Body of pancreas (tissue), 4 donors: Measurements from ENCODE around the gene UBE2L3. TPM values are rescaled to one million over a fixed set of nuclear protein-coding genes. Genes with fewer than 3 reads are reported as not detected.

Experiments
- ATAC-seq: fragments of 150-250 bp; one replicate; pipeline ENCODE4 v1.9.1; 2016
- DNase-seq, 4 donors: peaks; one replicate each; pipeline ENCODE4 v3.0.0-alpha.2; 2019
- H3K27ac ChIP-seq, 4 donors: fragments of 200-600 bp; sonication (generic); 1 replicate in 3 of 4; 2 replicates in 1 of 4; pipeline versions ENCODE4 v1.5.1 to v1.6.1; 2016 to 2019; ENCODE audit warnings: mild to moderate bottlenecking in 1 of 4, mixed read lengths in 1 of 4, moderate library complexity in 1 of 4
- H3K27me3 ChIP-seq, 2 donors: fragments of 200-600 bp; sonication (generic); one replicate each; pipeline ENCODE4 v1.6.0; 2016; ENCODE audit warnings: mild to moderate bottlenecking in 1 of 2
- H3K36me3 ChIP-seq, 2 donors: fragments of 200-600 bp; sonication (generic); replicated peaks in 1 of 2; 2 replicates each; pipeline ENCODE4 v1.5.1; 2016; ENCODE audit warnings: low read depth in 2 of 2; ENCODE audit not compliant: insufficient read depth in 1 of 2
- H3K4me1 ChIP-seq: fragments of 200-600 bp; sonication (generic); one replicate; pipeline ENCODE4 v1.6.0; 2016
- H3K4me3 ChIP-seq, 2 donors: fragments of 200-600 bp; sonication (generic); 1 replicate in 1 of 2; 2 replicates in 1 of 2; pipeline ENCODE4 v1.5.1; 2016 to 2019
- H3K9me3 ChIP-seq, 3 donors: fragments of 200-600 bp; sonication (generic); 1 replicate in 2 of 3; 2 replicates in 1 of 3; pipeline ENCODE4 v1.5.1; 2016
- POLR2A ChIP-seq, 3 donors: fragments of 450-650 bp; IDR thresholded peaks; one replicate each; pipeline ENCODE4 v1.6.1; 2016; ENCODE audit warnings: antibody characterized with exemption in 3 of 3, mild to moderate bottlenecking in 2 of 3
- WGBS, 2 donors: methylation state at CpG; one replicate each; pipeline ENCODE4 v1.1.5; 2017; 5-methylcytosine and 5-hydroxymethylcytosine counted together
- intact Hi-C: fragments of 100-400 bp; cut with DNase I; formaldehyde crosslinking; loops from one replicate; pipeline ENCODE4 v1.15.1; 2023
- total RNA-seq, 2 donors: library from RNA; depleted of rRNA; stranded (reverse); fragments of >200 nt; gene quantifications; one replicate each; pipeline ENCODE4 v1.1.0, GENCODE V29; 2016
- TF ChIP-seq, protein P1 (sequence below), 7 experiments: fragments of 450-650 bp in 4 of 7; fragments of 200-600 bp in 3 of 7; sonication (generic) in 3 of 7; IDR thresholded peaks; one replicate each; pipeline ENCODE4 v1.5.1; 2016 to 2019; ENCODE audit warnings: antibody characterized with exemption in 7 of 7

Gene UBE2L3
- total RNA-seq, 2 donors from 2014 or later, result 17.4 to 33.3 TPM

DNA sequence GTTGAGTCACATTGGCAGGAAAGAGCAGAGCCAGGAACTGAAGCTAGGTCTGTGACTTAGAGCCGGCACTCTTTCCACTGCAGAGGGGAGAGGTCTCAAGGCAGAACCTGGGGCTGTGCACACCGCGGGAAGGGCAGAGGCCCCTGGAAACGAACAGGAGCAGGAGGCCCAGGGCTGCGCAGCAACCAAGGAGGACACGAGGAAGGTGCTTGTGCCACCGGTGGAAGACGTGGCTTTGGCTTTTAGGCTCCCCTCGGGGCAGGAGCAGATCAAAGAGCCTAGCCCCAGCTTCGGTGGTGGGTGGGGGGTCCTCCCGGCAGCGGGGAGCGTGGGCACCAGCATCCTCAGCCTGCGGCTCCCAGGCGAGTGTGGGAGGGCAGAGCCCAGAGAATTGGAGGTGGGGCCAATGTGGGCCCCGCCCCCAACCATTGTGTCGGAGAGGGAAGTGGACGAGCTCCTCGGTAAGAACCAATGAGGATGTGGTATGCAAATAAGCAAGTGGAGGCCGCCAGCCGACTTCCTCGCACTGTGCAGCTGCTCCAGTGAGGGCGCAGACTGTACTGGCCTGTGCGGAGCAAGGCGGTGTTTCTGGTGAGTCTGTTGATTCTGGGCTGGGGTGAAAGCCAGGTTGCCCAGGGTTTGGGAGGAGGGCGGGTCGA lies 64.9 kb downstream of the UBE2L3 start, which contains the start of gene CCDC116:
Gene CCDC116 (plus strand): TSS at position 524 of the 659 bp plus-strand sequence. CDS start 422 bp downstream, outside the sequence.
- no peak within 1 kb of the TSS for H3K4me3 ChIP-seq
- TF ChIP-seq, protein P1, sequence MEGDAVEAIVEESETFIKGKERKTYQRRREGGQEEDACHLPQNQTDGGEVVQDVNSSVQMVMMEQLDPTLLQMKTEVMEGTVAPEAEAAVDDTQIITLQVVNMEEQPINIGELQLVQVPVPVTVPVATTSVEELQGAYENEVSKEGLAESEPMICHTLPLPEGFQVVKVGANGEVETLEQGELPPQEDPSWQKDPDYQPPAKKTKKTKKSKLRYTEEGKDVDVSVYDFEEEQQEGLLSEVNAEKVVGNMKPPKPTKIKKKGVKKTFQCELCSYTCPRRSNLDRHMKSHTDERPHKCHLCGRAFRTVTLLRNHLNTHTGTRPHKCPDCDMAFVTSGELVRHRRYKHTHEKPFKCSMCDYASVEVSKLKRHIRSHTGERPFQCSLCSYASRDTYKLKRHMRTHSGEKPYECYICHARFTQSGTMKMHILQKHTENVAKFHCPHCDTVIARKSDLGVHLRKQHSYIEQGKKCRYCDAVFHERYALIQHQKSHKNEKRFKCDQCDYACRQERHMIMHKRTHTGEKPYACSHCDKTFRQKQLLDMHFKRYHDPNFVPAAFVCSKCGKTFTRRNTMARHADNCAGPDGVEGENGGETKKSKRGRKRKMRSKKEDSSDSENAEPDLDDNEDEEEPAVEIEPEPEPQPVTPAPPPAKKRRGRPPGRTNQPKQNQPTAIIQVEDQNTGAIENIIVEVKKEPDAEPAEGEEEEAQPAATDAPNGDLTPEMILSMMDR (IDR thresholded peaks at IDR 0.05), result no peak
- no peak for TF ChIP-seq POLR2A (IDR thresholded peaks at IDR 0.05)
- WGBS, 2 donors, result 81 to 84% methylated on average over 21 to 24 of the region's 27 CpGs
- intact Hi-C loops, result no loop called here
- H3K4me1 ChIP-seq, result peaks cover 22% of the 10 kb centered on the region
- H3K27ac ChIP-seq, result no peak within 1 kb of the TSS
- H3K36me3 ChIP-seq, result no peaks in the 10 kb centered on the region
- DNase-seq (no peak), ATAC-seq (no peak)
- no peaks in the 10 kb centered on the region for H3K9me3 ChIP-seq
- no peaks in the 10 kb centered on the region for H3K27me3 ChIP-seq

DNA sequence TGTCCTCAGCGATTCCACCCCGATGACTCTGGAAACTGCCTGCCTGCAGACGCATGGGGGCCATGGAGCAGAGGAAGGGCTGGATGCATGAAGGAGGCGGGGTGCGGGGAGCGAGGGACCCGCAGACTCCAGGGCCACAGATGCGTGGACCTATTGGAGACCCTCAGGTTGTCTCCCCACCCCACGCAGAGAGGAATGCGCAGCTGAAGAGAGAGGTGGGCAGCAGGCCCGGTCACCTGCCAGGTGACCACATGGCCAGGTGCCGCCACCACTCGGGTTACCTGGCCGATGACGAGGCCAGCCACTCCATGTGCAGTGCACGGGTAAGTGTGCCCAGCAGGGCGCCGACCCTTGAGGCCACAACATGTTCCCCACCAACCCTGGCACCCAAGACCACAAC lies 65.4 kb downstream of the UBE2L3 start:
- no peak overlapping the region for H3K27ac ChIP-seq
- no peak for TF ChIP-seq POLR2A (IDR thresholded peaks at IDR 0.05)
- TF ChIP-seq, protein P1 (IDR thresholded peaks at IDR 0.05), result no peak
- intact Hi-C loops, result no loop called here
- no peaks in the 10 kb centered on the region for H3K27me3 ChIP-seq
- no peaks in the 10 kb centered on the region for H3K36me3 ChIP-seq
- no peak overlapping the region for H3K4me3 ChIP-seq
- WGBS, 2 donors, result 95 to 96% methylated on average over 16 to 18 of the region's 18 CpGs
- peaks cover 18% of the 10 kb centered on the region for H3K4me1 ChIP-seq
- DNase-seq, result no peak
- ATAC-seq, result no peak
- H3K9me3 ChIP-seq, result no peaks in the 10 kb centered on the region

DNA sequence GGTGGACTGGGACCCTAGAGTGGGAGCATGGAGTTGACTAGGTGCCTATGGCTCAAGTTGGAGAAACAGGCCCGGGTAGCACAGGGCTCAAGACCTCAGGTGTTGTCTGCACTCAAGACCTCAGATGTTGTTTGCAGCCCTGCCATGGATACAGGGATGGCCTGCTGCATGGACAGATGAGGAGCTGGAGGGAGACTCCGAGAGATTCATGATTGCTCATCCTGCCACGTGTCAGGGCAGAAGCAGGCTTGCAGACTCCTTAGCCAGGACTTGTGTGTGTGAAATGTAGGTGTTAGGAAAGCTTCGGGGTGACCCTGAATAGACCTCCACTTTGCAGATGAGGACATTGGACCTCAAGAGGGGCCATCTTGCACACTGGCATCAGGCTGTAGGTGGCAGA lies 66.0 kb downstream of the UBE2L3 start:
- no peaks in the 10 kb centered on the region for H3K36me3 ChIP-seq
- H3K27me3 ChIP-seq, result no peaks in the 10 kb centered on the region
- ATAC-seq, result no peak
- WGBS, 2 donors, result 79 to 89% methylated on average over 2 to 4 of the region's 4 CpGs
- TF ChIP-seq, protein P1 (IDR thresholded peaks at IDR 0.05), result no peak
- no peak for TF ChIP-seq POLR2A (IDR thresholded peaks at IDR 0.05)
- H3K4me3 ChIP-seq, result no peak overlapping the region
- H3K4me1 ChIP-seq, result peaks cover 13% of the 10 kb centered on the region
- H3K27ac ChIP-seq, result no peak overlapping the region
- H3K9me3 ChIP-seq, result no peaks in the 10 kb centered on the region
- DNase-seq, result no peak
- intact Hi-C loops, result no loop called here

DNA sequence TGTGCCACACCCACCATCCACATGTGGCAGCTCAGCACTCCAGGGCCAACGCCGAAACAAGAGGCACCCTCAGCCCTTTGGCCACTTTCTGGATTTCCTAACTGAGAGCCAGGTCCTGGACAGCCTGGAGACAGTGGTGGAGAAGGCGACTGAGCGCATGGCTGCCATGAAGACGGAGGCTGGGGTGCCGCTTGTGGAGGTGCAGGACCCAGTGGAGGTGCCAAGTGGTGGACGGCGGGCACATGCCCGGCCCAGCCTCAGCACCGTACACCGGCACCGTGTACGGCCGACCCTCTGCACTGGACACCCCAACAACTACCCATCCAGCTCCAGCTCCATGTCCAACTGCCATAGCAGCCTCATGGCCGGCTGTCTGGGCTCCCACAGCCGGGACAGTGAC lies 66.6 kb downstream of the UBE2L3 start:
- no peaks in the 10 kb centered on the region for H3K36me3 ChIP-seq
- H3K9me3 ChIP-seq, result no peaks in the 10 kb centered on the region
- no peak overlapping the region for H3K4me3 ChIP-seq
- no peaks in the 10 kb centered on the region for H3K27me3 ChIP-seq
- WGBS, 2 donors, result 91% methylated on average over 14 of the region's 16 CpGs; no CpG with 5 or more reads in 1 of the 2 donors
- ATAC-seq (no peak), DNase-seq (no peak)
- no peak overlapping the region for H3K27ac ChIP-seq
- intact Hi-C loops, result no loop called here
- no peak for TF ChIP-seq POLR2A (IDR thresholded peaks at IDR 0.05)
- TF ChIP-seq, protein P1 (IDR thresholded peaks at IDR 0.05), result no peak
- peaks cover 7% of the 10 kb centered on the region for H3K4me1 ChIP-seq

DNA sequence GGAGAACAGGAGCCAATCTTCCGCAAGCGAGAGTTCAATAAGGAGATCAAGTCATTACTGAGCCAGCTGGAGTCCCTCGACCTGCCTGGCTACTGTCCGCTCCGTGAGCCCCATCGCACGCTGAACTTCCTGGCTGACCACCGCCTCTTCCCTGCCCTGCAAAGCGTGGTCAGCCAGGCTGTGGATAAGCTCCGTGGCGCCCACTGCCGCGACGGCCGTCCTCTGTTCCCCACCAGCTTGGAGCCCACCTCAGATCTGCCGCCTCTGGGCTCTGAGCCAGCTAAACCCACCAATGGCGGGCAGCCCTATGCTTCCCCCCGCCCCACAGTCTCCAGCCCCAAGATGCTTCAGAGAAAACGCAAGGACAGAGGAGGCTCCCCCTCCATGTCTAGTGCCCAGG lies 67.3 kb downstream of the UBE2L3 start:
- Histone ChIP-seq H3K4me1 (peaks cover 5% of the 10 kb centered on the region), H3K27me3 (no peaks in the 10 kb centered on the region), H3K9me3 (no peaks in the 10 kb centered on the region), H3K4me3 (no peak overlapping the region), H3K27ac (no peak overlapping the region), H3K36me3 (no peaks in the 10 kb centered on the region)
- DNase-seq (no peak), ATAC-seq (no peak)
- intact Hi-C loops, result no loop called here
- TF ChIP-seq, protein P1 (IDR thresholded peaks at IDR 0.05), result no peak
- TF ChIP-seq POLR2A (IDR thresholded peaks at IDR 0.05), result no peak
- 85 to 88% methylated on average over 5 to 19 of the region's 19 CpGs for WGBS, 2 donors
